HL-60 (cell line): Measurements from ENCODE around the gene ZRSR2.
"Not testable (repeated sequence)": the region's sequence is repeated elsewhere in the genome, so short reads cannot be mapped to it uniquely, and the experiment has no call there.

Experiments
- DNase-seq, 2 experiments: peaks; one replicate each; pipeline ENCODE4 v3.0.0-alpha.2; 2010 to 2020; ENCODE audit warnings: low read depth in 1 of 2, low spot score in 1 of 2
- H3K27ac ChIP-seq: fragments of 250-450 bp; sonication (Bioruptor Pico); replicated peaks from 2 replicates; pipeline ENCODE4 v1.5.1; 2020; ENCODE audit warnings: mild to moderate bottlenecking, moderate library complexity
- H3K27me3 ChIP-seq: fragments of 250-450 bp; sonication (Bioruptor Pico); 2 replicates; pipeline ENCODE4 v1.5.1; 2021; ENCODE audit warnings: mild to moderate bottlenecking, moderate library complexity; ENCODE audit not compliant: insufficient read depth, poor library complexity, severe bottlenecking
- H3K4me3 ChIP-seq: replicated peaks from 2 replicates; pipeline ENCODE4 v1.5.1; 2011; ENCODE audit warnings: mild to moderate bottlenecking, control low read depth, low read length; ENCODE audit not compliant: insufficient read depth
- CTCF ChIP-seq: IDR thresholded peaks from one replicate; pipeline ENCODE4 v1.5.1; 2011; ENCODE audit warnings: low read length, control low read depth, inconsistent platforms; ENCODE audit not compliant: insufficient read depth
- GABPA ChIP-seq: IDR thresholded peaks from 2 replicates; pipeline ENCODE4 v1.6.1; 2012; ENCODE audit warnings: low read depth
- POLR2AphosphoS5 ChIP-seq: IDR thresholded peaks from 2 replicates; pipeline ENCODE4 v1.6.1; 2012; ENCODE audit warnings: low read depth
- REST ChIP-seq: IDR thresholded peaks from 2 replicates; pipeline ENCODE4 v1.6.1; 2012; ENCODE audit warnings: low read depth; ENCODE audit not compliant: insufficient replicate concordance
- SPI1 ChIP-seq: IDR thresholded peaks from 2 replicates; pipeline ENCODE4 v1.6.1; 2012; ENCODE audit warnings: low read depth, mild to moderate bottlenecking, borderline replicate concordance

The ZRSR2 gene

GRCh38 chrX:15746651-15747050 is 43.6 kb upstream of the ZRSR2 start:
- H3K27me3 ChIP-seq, H3K27ac ChIP-seq, DNase-seq, H3K4me3 ChIP-seq: not testable (repeated sequence)

GRCh38 chrX:15747626-15748173 is 42.6 kb upstream of the ZRSR2 start:
- TF ChIP-seq POLR2AphosphoS5 (no peak), SPI1 (no peak), GABPA (no peak), CTCF (no peak), REST (no peak)
- no peak for DNase-seq
- H3K27ac ChIP-seq: no peak overlapping the region

GRCh38 chrX:15748841-15749240 is 41.4 kb upstream of the ZRSR2 start:
- DNase-seq: no peak
- no peaks in the 10 kb centered on the region for H3K27me3 ChIP-seq
- TF ChIP-seq CTCF (no peak), POLR2AphosphoS5 (no peak), GABPA (no peak), REST (no peak)
- H3K4me3 ChIP-seq: no peak overlapping the region
- no peak overlapping the region for H3K27ac ChIP-seq

More at GRCh38 chrX:15747626-15748173, 42.6 kb upstream of the ZRSR2 start:
- no peaks in the 10 kb centered on the region for H3K27me3 ChIP-seq
- H3K4me3 ChIP-seq: no peak overlapping the region

- TF ChIP-seq GABPA (no peak), SPI1 (peak; percentile 77; the same call in 1 of the 2 replicates), CTCF (no peak), POLR2AphosphoS5 (no peak), REST (no peak)
- DNase-seq: peak in 1 of 2 experiments; percentile 60
- Histone ChIP-seq H3K4me3 (no peak overlapping the region), H3K27me3 (no peaks in the 10 kb centered on the region), H3K27ac (peak overlapping the region; percentile 42)
These were observed 40.4 kb upstream of the ZRSR2 start for GRCh38 chrX:15749642-15750610.
